Right renal pelvis (tissue), 4 donors: Measurements from ENCODE around the gene FXYD7. TPM values are rescaled to one million over a fixed set of nuclear protein-coding genes. Genes with fewer than 3 reads are reported as not detected.
"Not testable (repeated sequence)": the region's sequence is repeated elsewhere in the genome, so short reads cannot be mapped to it uniquely, and the experiment has no call there.

Experiments
- DNase-seq, 4 donors: peaks; one replicate each; pipeline ENCODE4 v3.0.0-alpha.2; 2013; ENCODE audit warnings: low read depth in 4 of 4, low spot score in 3 of 4, missing footprints in 1 of 4
- polyA plus RNA-seq, 4 donors: library from polyadenylated mRNA; unstranded; fragments of 120-200 nt; gene quantifications; one replicate each; pipeline ENCODE4 v1.2.1, GENCODE V29; 2013; ENCODE audit not compliant: insufficient read length in 4 of 4

FXYD7 gene
- polyA plus RNA-seq, 4 donors, result 0.61 to 1.5 (median 1.2) TPM

DNA sequence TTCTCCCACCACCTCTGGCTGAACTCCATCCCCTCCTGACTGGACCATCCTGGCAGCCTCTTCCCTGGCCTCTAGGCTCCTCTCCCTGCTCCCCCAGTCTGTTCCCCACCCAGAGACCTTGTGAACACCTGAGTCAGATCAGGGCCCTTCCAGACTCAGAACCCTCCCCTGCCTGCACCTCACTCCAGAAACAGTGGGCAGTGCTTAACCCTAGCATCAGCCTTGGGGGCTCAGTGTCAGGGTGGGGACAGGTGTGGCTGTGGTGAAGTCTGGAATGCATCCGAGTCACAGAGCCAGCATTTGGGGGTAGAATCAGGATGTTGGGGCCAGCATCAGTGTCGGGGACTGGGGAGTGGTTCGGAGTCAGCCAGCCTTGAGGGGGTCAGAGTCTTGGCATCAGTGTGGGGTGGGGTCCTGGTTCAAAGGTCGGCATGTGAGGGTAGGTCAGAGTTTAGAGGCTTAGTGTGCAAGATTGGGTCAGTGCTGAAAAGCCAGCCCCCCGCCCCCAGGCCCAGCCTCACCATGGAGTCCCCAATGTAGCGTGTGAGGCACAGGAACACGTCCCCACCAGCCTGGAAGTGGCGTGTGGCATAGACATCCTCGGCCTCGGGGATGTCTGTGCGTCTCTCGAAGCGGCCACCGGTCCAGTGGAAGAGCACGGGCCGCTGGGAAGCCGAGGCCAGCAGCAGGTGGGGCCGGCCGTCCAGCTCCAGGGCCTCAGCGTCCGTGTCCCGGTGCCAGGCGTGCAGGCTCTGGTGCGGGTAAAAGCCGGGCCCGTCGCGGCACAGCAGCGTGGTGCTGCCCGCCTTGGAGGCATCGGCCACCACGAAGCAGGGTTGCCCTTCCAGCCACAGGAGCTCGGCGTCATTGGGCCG is 17.1 kb upstream of the FXYD7 start:
- no peak for DNase-seq

DNA sequence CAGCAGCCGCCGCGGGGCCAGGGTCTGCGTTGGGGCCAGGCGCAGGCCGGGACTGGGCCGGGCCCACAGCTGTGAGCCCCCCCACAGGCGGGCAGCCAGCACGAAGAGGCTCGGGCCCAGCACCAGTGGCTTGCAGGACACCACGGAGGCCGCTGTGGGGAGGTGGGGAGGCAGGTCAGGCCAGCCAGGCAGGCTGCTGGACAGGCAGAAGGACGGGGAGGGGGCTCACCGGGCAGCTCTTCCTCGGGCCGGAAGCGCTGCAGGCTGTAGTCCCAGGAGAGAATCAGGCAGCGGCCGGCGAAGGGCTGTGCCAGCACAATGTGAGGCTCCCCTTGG is 16.5 kb upstream of the FXYD7 start:
- DNase-seq, result no peak

DNA sequence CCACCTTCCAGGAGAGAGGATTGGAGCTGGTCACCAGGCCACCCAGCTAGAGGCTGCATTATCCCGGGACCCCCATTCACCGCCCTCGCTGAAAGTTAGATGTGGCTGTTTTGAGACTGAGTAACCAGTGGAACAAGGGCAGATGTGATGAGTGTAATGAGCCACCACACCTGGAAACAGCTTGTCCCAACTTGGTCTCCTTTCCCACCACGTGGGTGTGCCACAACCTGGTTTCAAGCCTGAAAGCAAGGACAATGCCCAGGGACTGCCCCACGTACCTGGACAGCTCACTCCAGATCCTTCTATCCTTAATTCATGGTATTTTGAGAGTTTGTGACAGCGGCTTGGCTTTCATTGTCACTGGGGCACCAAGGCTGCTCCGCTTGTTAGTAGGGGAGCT is 15.2 kb upstream of the FXYD7 start:
- no peak for DNase-seq

DNA sequence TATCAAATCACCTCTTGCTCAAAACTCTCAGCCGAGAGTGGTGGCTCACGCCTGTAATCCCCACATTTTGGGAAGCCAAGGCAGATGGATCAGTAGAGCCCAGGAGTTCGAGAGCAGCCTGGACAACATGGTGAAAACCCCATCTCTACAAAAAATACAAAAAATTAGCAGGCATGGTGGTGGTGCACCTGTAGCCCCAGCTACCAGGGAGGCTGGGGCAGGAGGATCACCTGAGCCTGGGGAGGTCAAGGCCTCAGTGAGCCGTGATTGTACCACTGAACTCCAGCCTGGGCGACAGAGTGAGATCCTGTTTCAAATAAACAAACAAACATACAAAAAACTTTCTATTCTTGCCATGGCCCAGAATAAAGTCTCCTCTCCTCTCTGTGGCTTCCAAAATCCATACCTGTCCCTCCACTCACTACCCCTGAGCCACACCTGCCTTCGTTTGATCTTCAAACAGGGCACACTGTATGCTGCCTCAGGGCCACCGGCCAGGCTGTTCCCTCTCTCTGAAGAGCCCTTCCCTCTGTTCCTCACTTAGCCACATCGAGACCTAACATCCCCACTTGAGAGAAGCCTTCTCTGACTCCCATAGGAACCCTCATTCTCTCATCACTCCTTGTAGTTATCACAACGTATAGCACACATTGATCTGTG is 14.5 kb upstream of the FXYD7 start:
- DNase-seq, result no peak

DNA sequence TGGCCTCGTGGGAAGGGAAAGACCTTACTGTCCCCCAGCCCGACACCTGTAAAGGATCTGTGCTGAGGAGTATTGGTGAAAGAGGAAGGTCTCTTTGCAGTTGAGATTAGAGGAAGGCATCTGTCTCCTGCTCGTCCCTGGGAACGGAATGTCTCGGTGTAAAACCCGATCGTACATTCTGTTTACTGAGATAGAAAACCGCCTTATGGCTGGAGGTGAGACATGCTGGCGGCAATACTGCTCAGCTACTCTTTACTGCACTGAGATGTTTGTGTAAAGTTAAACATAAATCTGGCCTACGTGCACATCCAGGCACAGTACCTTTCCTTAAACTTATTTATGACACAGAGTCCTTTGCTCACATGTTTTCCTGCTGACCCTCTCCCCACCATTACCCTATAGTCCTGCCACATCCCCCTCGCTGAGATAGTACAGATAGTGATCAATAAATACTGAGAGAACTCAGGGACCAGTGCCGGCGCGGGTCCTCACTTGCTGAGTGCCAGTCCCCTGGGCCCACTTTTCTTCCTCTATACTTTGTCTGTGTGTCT is 13.3 kb upstream of the FXYD7 start:
- not testable (repeated sequence) for DNase-seq

DNA sequence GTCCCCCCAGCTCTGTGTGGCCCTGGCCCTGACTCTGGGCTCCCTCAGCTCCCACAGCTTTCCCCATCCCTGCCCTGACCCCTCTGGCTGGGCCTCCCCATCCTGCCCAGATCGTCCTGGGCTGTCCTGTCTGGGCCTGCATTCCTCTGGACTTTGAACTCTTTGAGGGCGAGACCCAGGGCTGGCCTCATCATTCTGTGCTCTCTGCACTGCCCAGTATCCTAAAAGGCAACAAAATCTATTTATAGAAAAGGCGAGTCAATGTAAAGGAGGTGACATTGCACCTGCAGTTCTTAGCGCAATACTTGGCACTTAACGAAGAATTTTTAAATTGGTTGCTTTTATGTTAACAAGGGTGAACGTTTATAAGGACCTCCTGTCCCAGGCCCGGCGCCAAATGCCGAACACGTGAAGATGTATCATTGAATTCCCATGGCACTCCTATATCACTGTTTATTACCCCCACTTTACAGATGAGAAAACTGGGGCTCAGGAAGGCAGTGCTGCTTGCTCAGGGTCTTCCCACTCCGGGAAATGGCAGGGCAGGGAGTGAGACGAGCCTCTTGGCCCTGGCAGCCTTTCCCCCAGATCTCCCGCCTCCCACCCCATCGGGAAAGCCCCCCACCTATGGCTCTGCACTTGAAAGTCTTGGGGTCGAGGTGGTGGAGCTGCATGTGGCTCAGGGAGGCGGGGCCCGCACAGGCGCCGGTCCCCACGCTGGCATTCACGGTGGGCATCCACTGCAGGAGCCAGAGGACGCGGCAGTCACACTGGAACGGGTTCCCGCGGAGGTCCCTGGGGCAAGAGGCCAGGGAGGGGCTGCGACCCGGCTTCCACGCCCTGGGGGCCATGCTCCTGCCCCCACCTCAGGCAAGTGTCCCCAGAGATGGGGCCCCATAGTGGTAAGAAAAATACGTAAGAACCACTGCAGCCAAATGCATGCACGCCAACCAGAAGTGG is 12.0 kb upstream of the FXYD7 start:
- no peak for DNase-seq

DNA sequence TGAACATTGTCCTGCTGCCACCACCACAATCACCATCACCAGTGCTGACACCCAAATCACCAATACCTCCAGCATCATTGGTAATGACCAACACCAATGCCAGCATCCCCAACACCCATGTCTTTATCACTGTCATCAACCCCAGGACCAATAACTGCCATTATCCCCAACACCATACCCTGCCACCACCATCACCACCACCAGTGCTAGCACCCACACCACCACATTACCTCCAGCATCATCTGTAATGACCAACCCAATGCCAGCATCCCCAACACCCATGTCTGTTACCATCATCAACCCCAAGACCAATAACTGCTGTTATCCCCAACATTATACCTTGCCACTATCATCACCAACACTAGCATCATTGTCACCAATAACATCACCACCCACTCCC is 10.8 kb upstream of the FXYD7 start:
- DNase-seq, result no peak

DNA sequence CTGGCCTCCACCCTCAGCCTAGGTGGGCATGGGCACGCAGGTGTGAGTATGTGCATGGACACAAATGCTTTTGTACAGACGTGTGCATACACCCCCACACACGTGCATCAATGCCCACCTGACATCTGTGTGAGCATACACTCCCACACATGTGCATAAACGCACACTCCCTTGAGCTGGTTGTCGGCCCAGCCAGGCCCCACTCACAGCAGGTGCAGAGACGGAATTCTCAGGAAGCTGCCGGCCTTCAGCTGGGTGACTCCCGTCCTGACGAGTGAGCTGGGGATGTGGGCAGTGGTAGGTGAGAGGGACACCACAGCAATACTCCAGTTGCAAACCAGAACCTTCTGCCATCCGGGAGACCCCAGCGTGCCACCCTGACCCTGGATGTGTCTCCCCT is 9.2 kb upstream of the FXYD7 start:
- no peak for DNase-seq

DNA sequence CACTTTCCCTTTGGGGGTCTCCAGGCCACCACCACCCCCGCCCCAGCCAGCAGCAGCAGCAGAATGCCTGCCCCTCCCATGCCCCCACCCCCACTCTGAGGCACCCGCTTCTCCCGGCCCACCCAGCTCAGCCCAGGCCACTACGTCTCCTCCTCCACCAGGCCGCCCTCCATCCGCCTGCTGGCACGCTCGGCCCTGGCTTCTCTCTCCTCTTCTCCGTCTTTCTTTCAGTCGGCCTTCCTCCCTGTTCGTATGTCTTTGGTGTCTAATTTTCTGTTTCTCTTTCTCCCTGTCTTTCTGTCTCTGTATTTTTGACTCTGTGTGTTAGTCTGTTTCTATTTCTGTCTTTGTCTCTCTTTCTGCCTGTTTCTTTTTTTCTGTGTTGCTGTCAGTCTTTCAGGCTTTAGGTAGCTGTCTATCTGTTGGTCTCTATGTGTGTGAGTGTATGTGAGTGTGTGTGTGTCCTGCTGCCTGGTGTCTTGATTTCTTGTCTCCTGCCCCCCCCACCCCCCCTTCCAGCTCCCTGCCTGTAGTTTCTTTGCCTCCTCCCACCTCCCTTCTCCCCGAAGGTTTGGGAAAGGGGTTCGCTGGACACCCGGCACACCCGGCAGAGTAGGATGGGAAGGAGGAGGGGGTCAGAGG is 8.3 kb upstream of the FXYD7 start, which contains the start of gene LGI4:
LGI4 (minus strand) TSS at position 459 of the 642 bp plus-strand sequence; CDS start at position 80, 379 bp downstream.
- DNase-seq, result no peak

DNA sequence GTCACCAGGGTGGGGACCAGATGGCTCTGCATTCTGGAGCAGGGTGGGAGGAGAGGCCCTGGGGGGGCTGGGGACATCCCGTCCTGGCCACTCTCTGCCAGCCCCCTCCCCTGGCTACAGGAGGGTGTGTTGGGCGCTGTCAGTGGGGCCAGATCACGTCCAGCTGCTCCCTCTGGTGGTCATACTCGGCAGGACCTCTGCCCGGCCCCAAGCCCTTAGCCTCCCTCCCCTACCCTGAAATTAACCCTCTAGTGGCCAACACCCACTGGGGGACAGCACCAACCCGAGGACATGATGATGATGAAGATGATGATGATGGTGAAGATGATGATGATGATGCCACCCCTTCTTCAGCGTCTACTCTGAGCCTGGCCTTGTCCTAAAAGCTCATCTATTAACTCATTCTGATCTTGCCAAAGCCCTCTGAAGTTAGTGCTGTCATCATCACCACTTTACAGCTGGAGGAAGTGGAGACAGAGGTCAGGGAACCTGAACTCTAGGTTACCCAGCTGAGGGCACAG is 7.6 kb upstream of the FXYD7 start:
- DNase-seq, result peak in 2 of 4 donors; percentile 67 to 71

DNA sequence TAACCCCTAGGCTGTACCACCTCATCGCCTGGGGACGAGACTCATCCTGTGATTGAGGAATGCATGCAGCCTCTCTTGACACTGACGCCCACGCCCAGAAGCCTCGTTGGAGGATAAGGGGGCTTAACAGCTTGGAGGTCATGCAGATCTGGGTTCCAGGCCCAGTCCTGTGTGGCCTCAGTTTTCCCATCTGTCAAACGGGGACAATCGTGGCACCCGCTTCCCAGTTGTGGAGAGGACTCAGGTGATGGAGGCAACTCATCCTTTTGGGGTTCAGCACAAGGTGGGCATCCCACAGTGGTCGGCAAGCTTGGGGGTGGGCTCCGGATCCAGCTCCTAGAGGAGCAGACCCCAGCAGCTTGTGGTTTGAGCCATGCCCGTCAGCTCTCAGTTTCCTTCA is 6.8 kb upstream of the FXYD7 start:
- DNase-seq, result no peak

DNA sequence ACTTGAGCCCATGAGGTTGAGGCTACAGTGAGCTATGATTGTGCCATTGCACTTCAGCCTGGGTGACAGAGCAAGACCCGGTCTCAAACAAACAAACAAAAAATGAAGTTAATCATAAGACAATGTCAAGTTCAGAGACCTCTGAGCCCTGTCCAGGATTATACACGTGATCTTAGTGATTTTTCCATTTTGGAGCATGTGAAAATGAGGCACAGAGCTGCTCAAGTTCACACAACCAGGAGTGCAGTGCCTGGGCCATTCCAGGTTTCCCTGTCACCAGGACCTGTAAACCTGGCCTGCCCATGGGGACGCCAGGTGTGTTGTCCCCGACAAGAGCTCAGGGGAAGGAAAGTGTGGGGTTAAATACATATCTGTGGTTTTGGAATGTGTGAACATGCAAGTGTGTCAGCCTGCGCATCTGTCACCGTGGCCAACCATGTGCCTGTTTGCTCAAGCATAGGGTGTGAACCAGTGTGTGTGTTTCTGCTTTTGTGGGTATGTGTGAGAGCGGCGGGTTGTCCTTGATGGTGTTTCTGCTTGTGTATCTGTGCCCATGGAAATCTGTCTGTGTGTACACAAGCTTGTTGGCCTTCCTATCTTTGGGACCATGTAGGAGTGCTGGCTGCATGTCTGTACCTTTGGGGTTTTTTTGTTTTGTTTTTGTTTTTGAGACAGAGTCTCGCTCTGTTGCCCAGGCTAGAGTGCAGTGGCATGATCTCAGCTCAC is 5.9 kb upstream of the FXYD7 start:
- no peak for DNase-seq

DNA sequence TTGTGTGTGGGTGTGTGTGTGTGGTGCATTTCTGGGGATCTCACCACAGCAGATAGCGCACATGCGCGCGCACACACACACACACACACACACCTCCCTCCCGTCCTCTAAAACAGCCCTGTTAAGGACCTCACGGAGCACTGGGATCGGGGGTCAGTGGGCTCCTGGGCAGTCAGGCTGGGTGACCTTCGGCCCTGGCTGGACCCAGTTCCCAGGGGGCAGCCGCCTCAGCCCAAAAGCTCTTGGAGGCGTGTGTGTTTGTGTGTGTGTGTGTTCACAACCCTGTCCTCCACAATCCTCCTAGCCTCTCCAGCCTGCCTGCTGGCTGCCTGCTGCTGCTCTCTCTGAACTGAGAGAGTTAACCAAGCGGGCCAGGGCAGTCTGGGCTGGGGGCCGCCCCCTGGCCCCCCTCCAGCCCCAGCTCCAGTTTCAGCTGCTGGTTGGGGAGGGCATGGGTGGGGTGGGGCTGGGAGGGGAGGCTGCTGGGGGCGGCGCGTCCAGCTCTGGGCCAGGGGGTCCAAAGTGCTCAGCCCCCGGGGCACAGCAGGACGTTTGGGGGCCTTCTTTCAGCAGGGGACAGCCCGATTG is 4.7 kb upstream of the FXYD7 start, which contains the start of gene FXYD1:
FXYD1 (plus strand) TSS at position 520 of the 588 bp plus-strand sequence. CDS start 1,256 bp downstream, outside the sequence.
- DNase-seq, result no peak

DNA sequence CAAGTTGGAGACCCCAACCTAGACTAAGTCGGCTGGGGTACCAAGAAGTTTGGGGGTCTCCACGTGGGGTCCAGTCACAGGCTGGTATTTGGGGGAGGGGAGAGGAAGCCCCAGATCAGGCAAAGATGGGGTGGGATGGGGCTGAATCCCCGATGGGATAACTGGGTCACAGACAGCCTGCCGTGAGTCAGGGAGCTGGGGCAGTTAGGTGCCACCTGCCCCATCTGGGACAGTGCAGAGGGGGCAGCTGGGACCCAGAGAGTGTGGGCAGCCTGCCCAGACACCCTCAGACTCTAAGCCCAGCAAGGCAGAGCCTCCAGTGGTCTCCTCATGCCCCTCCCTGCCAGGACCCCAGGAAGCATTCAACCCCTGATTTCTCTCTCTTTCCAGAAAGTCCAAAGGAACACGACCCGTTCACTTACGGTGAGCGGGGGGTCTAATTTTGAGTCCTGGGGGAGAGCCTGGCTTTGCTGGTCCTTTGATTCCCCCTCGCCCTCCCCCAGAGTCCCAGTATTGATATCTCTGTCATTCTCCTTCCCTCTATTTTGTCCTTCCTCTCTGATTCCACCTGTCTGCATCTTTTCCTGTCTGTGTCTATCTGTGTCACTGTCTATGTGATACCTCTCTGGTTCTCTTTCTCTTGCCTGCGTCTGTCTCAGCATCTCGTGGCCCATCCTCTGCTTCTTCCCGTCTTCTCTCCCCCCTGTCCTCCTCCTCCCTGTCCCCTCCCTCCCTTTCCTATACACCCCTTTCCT is 2.7 kb upstream of the FXYD7 start:
- no peak for DNase-seq

DNA sequence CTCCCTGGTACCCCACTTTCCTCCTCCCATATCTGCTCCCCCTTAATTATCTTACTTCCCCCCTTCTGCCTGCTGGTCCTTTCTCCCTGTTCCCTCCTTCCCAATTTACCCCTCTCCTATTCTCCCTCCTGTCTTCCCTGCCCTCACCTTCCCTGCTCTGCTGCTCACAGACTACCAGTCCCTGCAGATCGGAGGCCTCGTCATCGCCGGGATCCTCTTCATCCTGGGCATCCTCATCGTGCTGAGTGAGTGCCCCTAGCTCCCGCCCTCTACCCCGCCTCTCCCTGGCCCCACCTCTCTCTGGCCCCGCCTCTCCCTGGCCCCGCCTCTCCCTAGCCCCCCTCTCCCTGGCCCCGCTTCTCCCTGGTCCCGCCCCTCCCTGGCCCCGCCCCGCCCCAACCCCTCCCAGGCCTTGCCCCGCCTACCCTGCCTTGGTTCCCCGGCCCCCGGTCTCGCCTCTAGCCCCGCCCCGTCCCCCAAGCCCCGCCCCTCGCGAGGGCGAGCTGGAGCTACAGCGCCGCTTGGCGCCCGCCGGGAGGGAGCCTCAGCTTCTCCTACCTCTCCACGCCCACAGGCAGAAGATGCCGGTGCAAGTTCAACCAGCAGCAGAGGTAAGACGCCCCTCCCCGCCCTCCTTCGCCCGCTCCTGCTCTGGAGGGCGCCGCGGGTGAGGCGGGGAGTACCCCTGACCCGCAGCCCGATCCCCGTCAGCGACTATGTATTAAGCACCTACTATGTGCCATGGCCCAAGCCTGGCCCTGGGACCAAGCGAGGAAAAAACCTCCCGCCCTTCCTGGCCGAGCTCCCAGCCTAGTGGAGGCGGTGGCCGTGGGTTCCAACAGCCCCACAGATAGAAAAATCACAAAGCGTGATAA is 1.9 kb upstream of the FXYD7 start:
- peak in 1 of 4 donors; percentile 54 for DNase-seq

DNA sequence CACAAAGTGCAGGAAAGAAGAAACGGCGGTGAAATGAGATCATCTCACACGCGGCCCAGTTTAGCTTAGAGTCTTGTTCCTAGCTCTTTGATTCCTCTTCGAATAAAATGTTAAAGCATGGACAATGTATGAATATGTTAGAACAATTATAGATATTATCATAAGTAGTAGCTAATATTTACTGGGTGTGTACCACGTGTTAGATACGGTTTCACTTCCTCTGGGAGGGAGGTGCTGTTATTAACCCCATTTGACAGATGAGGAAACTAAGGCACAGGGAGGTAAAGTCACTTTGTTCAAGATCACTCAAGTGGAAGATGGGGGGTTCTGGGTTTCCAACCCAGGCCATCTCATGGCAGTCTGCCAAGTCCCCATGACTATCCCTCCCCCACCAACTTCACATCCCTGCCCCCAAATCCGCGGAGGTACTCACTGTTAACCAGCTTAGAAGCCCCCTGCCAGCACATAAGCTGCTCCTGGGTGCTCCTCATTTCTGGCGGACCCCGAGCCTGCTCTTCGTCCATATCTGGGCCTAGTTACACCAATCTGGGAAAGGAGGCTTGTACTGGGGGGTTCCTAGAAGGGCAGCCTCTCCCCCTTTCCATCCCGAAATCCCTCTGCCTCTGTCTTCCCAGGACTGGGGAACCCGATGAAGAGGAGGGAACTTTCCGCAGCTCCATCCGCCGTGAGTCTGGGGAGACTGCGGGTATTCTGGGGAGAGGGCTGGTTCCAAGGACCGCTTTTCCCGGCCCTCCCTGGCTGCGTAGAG is 1.0 kb upstream of the FXYD7 start:
- DNase-seq, result no peak
